BJ (cell line): ENCODE measurements around the gene AIDA. TPM values are rescaled to one million over a fixed set of nuclear protein-coding genes. Genes with fewer than 3 reads are reported as not detected.
A peak's percentile ranks its signal among the peaks of the same experiment; 100 is the strongest.

ENCODE experiments used
- CTCF ChIA-PET: fragments of 350-600 bp; formaldehyde crosslinking; extraction: SDS; loops from one replicate; lab custom pipeline; 2021; ENCODE audit warnings: antibody characterized with exemption, inconsistent platforms; lab: Yijun Ruan, JAX
- POLR2A ChIA-PET: fragments of 300-600 bp; sonication (Branson Sonifier 250); formaldehyde crosslinking; extraction: SDS; loops from one replicate; lab custom pipeline; 2021; ENCODE audit warnings: antibody characterized with exemption; lab: Charles Lee
- DNase-seq: peaks from one replicate; pipeline ENCODE4 v3.0.0-alpha.2; 2011; ENCODE audit warnings: low read depth
- H3K27me3 ChIP-seq: 2 replicates; pipeline ENCODE4 v1.6.0; 2011; ENCODE audit warnings: low read length; ENCODE audit not compliant: control insufficient read depth, insufficient read depth
- H3K36me3 ChIP-seq: 2 replicates; pipeline ENCODE4 v1.5.1; 2011; ENCODE audit warnings: low read length; ENCODE audit not compliant: control insufficient read depth, insufficient read depth
- H3K4me3 ChIP-seq: 2 replicates; pipeline ENCODE4 v1.5.1; 2011; ENCODE audit warnings: low read depth, mild to moderate bottlenecking, control low read depth, low read length
- polyA plus RNA-seq: library from polyadenylated mRNA; depleted of rRNA; stranded (reverse); fragments of >200 nt; gene quantifications from 2 replicates; pipeline ENCODE4 v1.2.3, GENCODE V29; 2011
- TF ChIP-seq, protein P1 (sequence below): IDR thresholded peaks from 2 replicates; pipeline ENCODE4 v1.5.1; 2011; ENCODE audit warnings: low read depth, mild to moderate bottlenecking, control low read depth, inconsistent platforms, low read length, moderate library complexity; ENCODE audit not compliant: insufficient read depth

The AIDA gene
- polyA plus RNA-seq, 1 experiment = 49.8 TPM

GRCh38 chr1:222732216-222733159 is 20.2 kb upstream of the AIDA start:
- no peak for DNase-seq
- Histone ChIP-seq H3K4me3 (no peak overlapping the region), H3K36me3 (peaks cover 5% of the 10 kb centered on the region), H3K27me3 (no peaks in the 10 kb centered on the region)
- ChIA-PET CTCF (interaction anchor here (2.6 kb wide), 1 partner anchor 357 kb away, joined by 11 read pairs; no protein-coding TSS in a partner anchor), POLR2A (no interaction called here)
- TF ChIP-seq, protein P1, sequence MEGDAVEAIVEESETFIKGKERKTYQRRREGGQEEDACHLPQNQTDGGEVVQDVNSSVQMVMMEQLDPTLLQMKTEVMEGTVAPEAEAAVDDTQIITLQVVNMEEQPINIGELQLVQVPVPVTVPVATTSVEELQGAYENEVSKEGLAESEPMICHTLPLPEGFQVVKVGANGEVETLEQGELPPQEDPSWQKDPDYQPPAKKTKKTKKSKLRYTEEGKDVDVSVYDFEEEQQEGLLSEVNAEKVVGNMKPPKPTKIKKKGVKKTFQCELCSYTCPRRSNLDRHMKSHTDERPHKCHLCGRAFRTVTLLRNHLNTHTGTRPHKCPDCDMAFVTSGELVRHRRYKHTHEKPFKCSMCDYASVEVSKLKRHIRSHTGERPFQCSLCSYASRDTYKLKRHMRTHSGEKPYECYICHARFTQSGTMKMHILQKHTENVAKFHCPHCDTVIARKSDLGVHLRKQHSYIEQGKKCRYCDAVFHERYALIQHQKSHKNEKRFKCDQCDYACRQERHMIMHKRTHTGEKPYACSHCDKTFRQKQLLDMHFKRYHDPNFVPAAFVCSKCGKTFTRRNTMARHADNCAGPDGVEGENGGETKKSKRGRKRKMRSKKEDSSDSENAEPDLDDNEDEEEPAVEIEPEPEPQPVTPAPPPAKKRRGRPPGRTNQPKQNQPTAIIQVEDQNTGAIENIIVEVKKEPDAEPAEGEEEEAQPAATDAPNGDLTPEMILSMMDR = no peak

DNA sequence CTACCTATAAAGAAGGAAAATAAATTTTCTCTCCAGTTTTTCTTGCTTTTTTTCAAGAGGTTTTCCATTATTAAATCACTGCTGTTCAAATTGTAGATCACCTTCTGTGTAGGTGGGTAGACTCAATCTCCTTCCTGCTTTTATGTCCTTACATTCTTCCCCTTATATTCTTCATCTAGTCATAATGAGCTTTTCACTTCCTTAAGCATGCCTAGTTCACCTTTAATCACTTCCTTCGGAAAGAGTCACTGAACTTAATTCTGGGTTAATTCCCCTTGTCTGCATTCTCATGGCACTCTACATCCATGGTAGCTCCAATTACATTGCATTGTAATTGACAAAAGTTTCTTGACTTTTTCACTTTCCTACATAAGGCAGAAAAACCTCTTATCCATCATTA is 18.6 kb upstream of the AIDA start:
- ChIA-PET POLR2A (interaction anchor here (0.5 kb wide), 1 partner anchor 28 kb away, joined by 3 read pairs; no protein-coding TSS in a partner anchor), CTCF (interaction anchor here (1.3 kb wide), 1 partner anchor 10 kb away, joined by 3 read pairs; no protein-coding TSS in a partner anchor)
- TF ChIP-seq, protein P1 = no peak
- Histone ChIP-seq H3K36me3 (peaks cover 8% of the 10 kb centered on the region), H3K4me3 (no peak overlapping the region), H3K27me3 (no peaks in the 10 kb centered on the region)
- no peak for DNase-seq

GRCh38 chr1:222728746-222729145 is 16.5 kb upstream of the AIDA start:
- Histone ChIP-seq H3K36me3 (peaks cover 10% of the 10 kb centered on the region), H3K4me3 (no peak overlapping the region), H3K27me3 (no peaks in the 10 kb centered on the region)
- POLR2A ChIA-PET = no interaction called here
- CTCF ChIA-PET = interaction anchor here (0.6 to 1.8 kb wide), 2 partner anchors 8 to 328 kb away, joined by 3 to 6 read pairs; partner anchors contain the start of gene FAM177B
- no peak for DNase-seq
- TF ChIP-seq, protein P1 = no peak

DNA sequence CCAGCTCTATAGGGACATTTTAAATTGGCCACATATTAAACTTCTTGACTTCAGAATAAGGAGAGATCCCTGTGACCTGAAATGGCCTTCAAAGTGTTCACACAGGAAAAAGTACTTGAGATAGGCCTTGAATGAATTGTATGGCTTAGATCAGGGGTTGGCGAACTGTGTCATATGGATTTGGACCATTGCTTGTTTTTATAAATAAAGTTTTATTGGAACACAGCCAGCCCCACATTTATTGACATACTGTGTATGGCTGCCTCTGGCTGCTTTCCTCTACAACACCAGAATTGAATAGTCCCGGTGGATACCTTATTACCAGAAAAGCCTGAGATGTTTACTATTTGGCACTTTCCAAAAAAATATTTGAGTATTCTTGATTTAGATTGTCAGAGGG is 4.1 kb upstream of the AIDA start:
- TF ChIP-seq, protein P1 = no peak
- H3K4me3 ChIP-seq = no peak overlapping the region
- POLR2A ChIA-PET = no interaction called here
- no peaks in the 10 kb centered on the region for H3K27me3 ChIP-seq
- peaks cover 8% of the 10 kb centered on the region for H3K36me3 ChIP-seq
- DNase-seq = no peak
- CTCF ChIA-PET = no interaction called here

GRCh38 chr1:222713091-222713961 is 1.0 kb upstream of the AIDA start:
- TF ChIP-seq, protein P1 = no peak

More at GRCh38 chr1:222713091-222713961, 1.0 kb upstream of the AIDA start:
- ChIA-PET CTCF (interaction anchor here (0.6 to 1.6 kb wide), 5 partner anchors 10 to 816 kb away, joined by 3 to 5 read pairs (median 3); no protein-coding TSS in a partner anchor), POLR2A (no interaction called here)
- peak; percentile 81 for DNase-seq
- H3K36me3 ChIP-seq = peaks cover 5% of the 10 kb centered on the region; the same call in 1 of the 2 replicates
- H3K27me3 ChIP-seq = no peaks in the 10 kb centered on the region
- peak overlapping the region; percentile 83 for H3K4me3 ChIP-seq
